Tibial nerve (tissue), 4 donors: Measurements from ENCODE around the gene NFATC1. TPM values are rescaled to one million over a fixed set of nuclear protein-coding genes. Genes with fewer than 3 reads are reported as not detected.
"Not testable (repeated sequence)": the region's sequence is repeated elsewhere in the genome, so short reads cannot be mapped to it uniquely, and the experiment has no call there.

Experiments used
- DNase-seq, 2 donors: peaks; one replicate each; pipeline ENCODE4 v3.0.0-alpha.2; 2019; ENCODE audit warnings: low spot score in 2 of 2
- H3K27ac ChIP-seq, 4 donors: fragments of 200-600 bp; sonication (generic) in 3 of 4; one replicate each; pipeline ENCODE4 v1.5.1; 2017 to 2019; ENCODE audit warnings: mild to moderate bottlenecking in 1 of 4
- H3K27me3 ChIP-seq, 2 donors: fragments of 200-600 bp; sonication (generic) in 1 of 2; one replicate each; pipeline versions ENCODE4 v1.5.1 to v1.6.0; 2017 to 2019
- H3K36me3 ChIP-seq, 3 donors: fragments of 200-600 bp; sonication (generic); one replicate each; pipeline ENCODE4 v1.5.1; 2018 to 2019
- H3K4me1 ChIP-seq, 4 donors: fragments of 200-600 bp; sonication (generic) in 3 of 4; one replicate each; pipeline ENCODE4 v1.5.1; 2017 to 2019
- H3K4me3 ChIP-seq, 4 donors: fragments of 200-600 bp; sonication (generic) in 3 of 4; one replicate each; pipeline ENCODE4 v1.5.1; 2017 to 2019; ENCODE audit warnings: mild to moderate bottlenecking in 1 of 4, moderate library complexity in 1 of 4
- H3K9me3 ChIP-seq, 4 donors: fragments of 200-600 bp; sonication (generic) in 3 of 4; one replicate each; pipeline ENCODE4 v1.5.1; 2017 to 2019
- CTCF ChIP-seq, 5 experiments: fragments of 200-600 bp in 3 of 5; fragments of 450-650 bp in 2 of 5; sonication (generic) in 3 of 5; IDR thresholded peaks; one replicate each; pipeline ENCODE4 v1.5.1; 2016 to 2019; ENCODE audit warnings: antibody characterized with exemption in 5 of 5, mild to moderate bottlenecking in 3 of 5, moderate library complexity in 2 of 5
- EP300 ChIP-seq, 2 donors: sonication (generic); formaldehyde crosslinking; IDR thresholded peaks; one replicate each; pipeline ENCODE4 v1.6.1; 2017; ENCODE audit warnings: antibody characterized with exemption in 2 of 2, mild to moderate bottlenecking in 1 of 2
- POLR2A ChIP-seq, 2 donors: fragments of 450-650 bp; IDR thresholded peaks; one replicate each; pipeline ENCODE4 v1.6.1; 2017; ENCODE audit warnings: antibody characterized with exemption in 2 of 2, mild to moderate bottlenecking in 2 of 2, moderate library complexity in 2 of 2
- WGBS, 2 donors: methylation state at CpG; one replicate each; pipeline ENCODE4 v1.1.5; 2018; 5-methylcytosine and 5-hydroxymethylcytosine counted together
- total RNA-seq, 4 donors: library from RNA; depleted of rRNA; stranded (reverse); fragments of >200 nt; gene quantifications; one replicate each; pipeline ENCODE4 v1.1.0, GENCODE V29; 2016

Gene NFATC1
- total RNA-seq, 4 donors from 2014 or later = 33.7 to 48.6 (median 37.8) TPM

- Histone ChIP-seq H3K36me3 (no peaks in the 10 kb centered on the region), H3K4me1 (peaks cover 0 to 25% (median 19%) of the 10 kb centered on the region in 4 donors), H3K9me3 (peaks cover 0 to 25% (median 7%) of the 10 kb centered on the region in 4 donors), H3K27me3 (no peaks in the 10 kb centered on the region), H3K27ac (no peak overlapping the region), H3K4me3 (no peak overlapping the region)
- TF ChIP-seq CTCF (IDR thresholded peaks at IDR 0.05) (no peak), POLR2A (IDR thresholded peaks at IDR 0.05) (no peak), EP300 (IDR thresholded peaks at IDR 0.05) (no peak)
- no peak for DNase-seq
- 86 to 87% methylated on average over 4 of the region's 4 CpGs for WGBS, 2 donors
Measured at GRCh38 chr18:79502782-79503181, 107.1 kb downstream of the NFATC1 start.

- DNase-seq = no peak
- Histone ChIP-seq H3K4me1 (peaks cover 0 to 30% (median 23%) of the 10 kb centered on the region in 4 donors), H3K27ac (no peak overlapping the region), H3K36me3 (no peaks in the 10 kb centered on the region), H3K27me3 (no peaks in the 10 kb centered on the region), H3K4me3 (no peak overlapping the region), H3K9me3 (peaks cover 0 to 23% (median 7%) of the 10 kb centered on the region in 4 donors)
- TF ChIP-seq EP300 (IDR thresholded peaks at IDR 0.05) (no peak), CTCF (IDR thresholded peaks at IDR 0.05) (no peak), POLR2A (IDR thresholded peaks at IDR 0.05) (no peak)
- 94 to 96% methylated on average over 11 of the region's 11 CpGs for WGBS, 2 donors
Measured at GRCh38 chr18:79503406-79503805, 107.7 kb downstream of the NFATC1 start.

- no peak for DNase-seq
- Histone ChIP-seq H3K4me3 (no peak overlapping the region), H3K27ac (no peak overlapping the region), H3K27me3 (no peaks in the 10 kb centered on the region), H3K36me3 (no peaks in the 10 kb centered on the region), H3K4me1 (peaks cover 0 to 36% (median 24%) of the 10 kb centered on the region in 4 donors), H3K9me3 (peaks cover 0 to 17% (median 4%) of the 10 kb centered on the region in 4 donors)
- 87% methylated on average over 12 of the region's 12 CpGs for WGBS, 2 donors
- TF ChIP-seq POLR2A (IDR thresholded peaks at IDR 0.05) = no peak
- no peak for TF ChIP-seq CTCF (IDR thresholded peaks at IDR 0.05)
- TF ChIP-seq EP300 (IDR thresholded peaks at IDR 0.05) = no peak
Measured at GRCh38 chr18:79504034-79504433, 108.3 kb downstream of the NFATC1 start.

GRCh38 chr18:79504495-79504894 is 108.8 kb downstream of the NFATC1 start:
- H3K36me3 ChIP-seq, H3K27ac ChIP-seq, DNase-seq, H3K4me3 ChIP-seq, H3K27me3 ChIP-seq: not testable (repeated sequence)
- peaks cover 0 to 36% (median 24%) of the 10 kb centered on the region in 4 donors for H3K4me1 ChIP-seq
- WGBS, 2 donors = 67 to 73% methylated on average over 6 of the region's 6 CpGs
- H3K9me3 ChIP-seq = peaks cover 0 to 12% (median 3%) of the 10 kb centered on the region in 4 donors

- not testable (repeated sequence) for DNase-seq, H3K4me3 ChIP-seq, H3K27me3 ChIP-seq, H3K9me3 ChIP-seq
- WGBS, 2 donors = 82 to 85% methylated on average over 3 of the region's 3 CpGs
- peaks cover 0 to 36% (median 24%) of the 10 kb centered on the region in 4 donors for H3K4me1 ChIP-seq
- H3K27ac ChIP-seq = peak overlapping the region in 2 of 4 donors; percentile 21 to 85
- peaks cover 0 to 12% (median 0%) of the 10 kb centered on the region in 3 donors for H3K36me3 ChIP-seq
Measured at GRCh38 chr18:79505465-79505864, 109.7 kb downstream of the NFATC1 start.

GRCh38 chr18:79506191-79507075 is 110.7 kb downstream of the NFATC1 start:
- DNase-seq = peak; percentile 47 to 63
- Histone ChIP-seq H3K4me3 (peak overlapping the region; percentile 19 to 45 (median 42)), H3K27ac (peak overlapping the region; percentile 58 to 93 (median 85)), H3K27me3 (no peaks in the 10 kb centered on the region), H3K9me3 (no peaks in the 10 kb centered on the region), H3K36me3 (peaks cover 0 to 17% (median 0%) of the 10 kb centered on the region in 3 donors), H3K4me1 (peaks cover 0 to 36% (median 24%) of the 10 kb centered on the region in 4 donors)
- no peak for TF ChIP-seq EP300 (IDR thresholded peaks at IDR 0.05)
- no peak for TF ChIP-seq CTCF (IDR thresholded peaks at IDR 0.05)
- TF ChIP-seq POLR2A (IDR thresholded peaks at IDR 0.05) = no peak
- 56% methylated on average over 18 to 19 of the region's 20 CpGs for WGBS, 2 donors
